ENCODE data around the gene EDARADD. TPM values are rescaled to one million over a fixed set of nuclear protein-coding genes. Genes with fewer than 3 reads are reported as not detected.

The EDARADD gene
- total and polyA plus RNA-seq, 4 donors = 0.13 to 0.67 (median 0.26) TPM

GRCh38 chr1:236508593-236509027 is 114.5 kb downstream of the EDARADD start:
- no peaks in the 10 kb centered on the region for H3K36me3 ChIP-seq (ENCODE audit: control insufficient read depth in 4 of 4, insufficient read depth in 3 of 4, low read depth in 1 of 4, low read length in 3 of 4)
- no peak overlapping the region for H3K9ac ChIP-seq (ENCODE audit: low read depth in 1 of 2, low read length in 2 of 2)
- H3K9me3 ChIP-seq (ENCODE audit: control insufficient read depth in 4 of 4, low read length in 3 of 4) = no peaks in the 10 kb centered on the region
- no peak overlapping the region for H3K4me3 ChIP-seq (ENCODE audit: low read depth in 1 of 3, low read length in 3 of 3)
- WGBS = 83% methylated on average over 6 of the region's 6 CpGs
- no peak overlapping the region for H3K27ac ChIP-seq (ENCODE audit: low read depth in 1 of 2, low read length in 2 of 2)
- H3K27me3 ChIP-seq (ENCODE audit: control insufficient read depth in 4 of 4, insufficient read depth in 4 of 4, low read length in 3 of 4) = no peaks in the 10 kb centered on the region
- TF ChIP-seq, protein P1, sequence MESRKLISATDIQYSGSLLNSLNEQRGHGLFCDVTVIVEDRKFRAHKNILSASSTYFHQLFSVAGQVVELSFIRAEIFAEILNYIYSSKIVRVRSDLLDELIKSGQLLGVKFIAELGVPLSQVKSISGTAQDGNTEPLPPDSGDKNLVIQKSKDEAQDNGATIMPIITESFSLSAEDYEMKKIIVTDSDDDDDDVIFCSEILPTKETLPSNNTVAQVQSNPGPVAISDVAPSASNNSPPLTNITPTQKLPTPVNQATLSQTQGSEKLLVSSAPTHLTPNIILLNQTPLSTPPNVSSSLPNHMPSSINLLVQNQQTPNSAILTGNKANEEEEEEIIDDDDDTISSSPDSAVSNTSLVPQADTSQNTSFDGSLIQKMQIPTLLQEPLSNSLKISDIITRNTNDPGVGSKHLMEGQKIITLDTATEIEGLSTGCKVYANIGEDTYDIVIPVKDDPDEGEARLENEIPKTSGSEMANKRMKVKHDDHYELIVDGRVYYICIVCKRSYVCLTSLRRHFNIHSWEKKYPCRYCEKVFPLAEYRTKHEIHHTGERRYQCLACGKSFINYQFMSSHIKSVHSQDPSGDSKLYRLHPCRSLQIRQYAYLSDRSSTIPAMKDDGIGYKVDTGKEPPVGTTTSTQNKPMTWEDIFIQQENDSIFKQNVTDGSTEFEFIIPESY (IDR thresholded peaks at IDR 0.05) = no peak
- TF ChIP-seq SP1 (IDR thresholded peaks at IDR 0.05) (no peak), JUND (IDR thresholded peaks at IDR 0.05) (no peak), HNF4A (conservative IDR thresholded peaks at IDR 0.05) (no peak), NR2F2 (IDR thresholded peaks at IDR 0.05) (no peak), RAD21 (IDR thresholded peaks at IDR 0.05) (no peak), TAF1 (conservative IDR thresholded peaks at IDR 0.05) (no peak), MAX (IDR thresholded peaks at IDR 0.05) (no peak), RXRA (IDR thresholded peaks at IDR 0.05) (no peak), REST (IDR thresholded peaks at IDR 0.05) (no peak), YY1 (IDR thresholded peaks at IDR 0.05) (no peak), HNF4G (IDR thresholded peaks at IDR 0.05) (no peak), EGR1 (IDR thresholded peaks at IDR 0.05; ENCODE audit: low read depth in 2 of 2) (no peak), FOXA1 (IDR thresholded peaks at IDR 0.05) (no peak), FOXA2 (IDR thresholded peaks at IDR 0.05) (no peak)
- TF ChIP-seq, protein P2, sequence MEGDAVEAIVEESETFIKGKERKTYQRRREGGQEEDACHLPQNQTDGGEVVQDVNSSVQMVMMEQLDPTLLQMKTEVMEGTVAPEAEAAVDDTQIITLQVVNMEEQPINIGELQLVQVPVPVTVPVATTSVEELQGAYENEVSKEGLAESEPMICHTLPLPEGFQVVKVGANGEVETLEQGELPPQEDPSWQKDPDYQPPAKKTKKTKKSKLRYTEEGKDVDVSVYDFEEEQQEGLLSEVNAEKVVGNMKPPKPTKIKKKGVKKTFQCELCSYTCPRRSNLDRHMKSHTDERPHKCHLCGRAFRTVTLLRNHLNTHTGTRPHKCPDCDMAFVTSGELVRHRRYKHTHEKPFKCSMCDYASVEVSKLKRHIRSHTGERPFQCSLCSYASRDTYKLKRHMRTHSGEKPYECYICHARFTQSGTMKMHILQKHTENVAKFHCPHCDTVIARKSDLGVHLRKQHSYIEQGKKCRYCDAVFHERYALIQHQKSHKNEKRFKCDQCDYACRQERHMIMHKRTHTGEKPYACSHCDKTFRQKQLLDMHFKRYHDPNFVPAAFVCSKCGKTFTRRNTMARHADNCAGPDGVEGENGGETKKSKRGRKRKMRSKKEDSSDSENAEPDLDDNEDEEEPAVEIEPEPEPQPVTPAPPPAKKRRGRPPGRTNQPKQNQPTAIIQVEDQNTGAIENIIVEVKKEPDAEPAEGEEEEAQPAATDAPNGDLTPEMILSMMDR (IDR thresholded peaks at IDR 0.05; ENCODE audit: low read depth, low read length, missing input control) = no peak
- TF ChIP-seq, protein P3, sequence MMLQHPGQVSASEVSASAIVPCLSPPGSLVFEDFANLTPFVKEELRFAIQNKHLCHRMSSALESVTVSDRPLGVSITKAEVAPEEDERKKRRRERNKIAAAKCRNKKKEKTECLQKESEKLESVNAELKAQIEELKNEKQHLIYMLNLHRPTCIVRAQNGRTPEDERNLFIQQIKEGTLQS (IDR thresholded peaks at IDR 0.05) = no peak
- no peak for DNase-seq (ENCODE audit: low spot score)
- peaks cover 2 to 7% (median 5%) of the 10 kb centered on the region in 4 donors for H3K4me1 ChIP-seq (ENCODE audit: control insufficient read depth in 4 of 4, insufficient read depth in 4 of 4, low read length in 3 of 4)

DNA sequence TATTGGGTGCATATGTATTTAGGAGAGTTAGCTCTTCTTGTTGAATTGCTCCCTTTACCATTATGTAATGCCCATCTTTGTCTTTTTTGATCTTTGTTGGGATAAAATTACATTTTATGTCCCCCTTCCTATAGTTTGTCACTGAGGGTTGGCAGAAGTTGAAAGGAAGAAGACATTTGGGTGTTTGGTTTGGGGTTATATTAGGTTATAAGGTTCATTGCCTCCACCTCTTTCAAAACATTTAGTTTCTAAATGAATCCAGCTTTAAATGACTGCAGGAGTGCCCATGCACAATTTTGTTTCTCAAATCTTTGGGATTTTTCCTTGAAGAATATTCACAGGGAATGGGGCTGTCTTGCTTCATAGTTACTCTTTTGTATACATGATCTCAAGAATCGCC is 115.1 kb downstream of the EDARADD start:
- 85% methylated on average over 1 of the region's 1 CpG for WGBS
- Histone ChIP-seq H3K27me3 (ENCODE audit: control insufficient read depth in 4 of 4, insufficient read depth in 4 of 4, low read length in 3 of 4) (no peaks in the 10 kb centered on the region), H3K9me3 (ENCODE audit: control insufficient read depth in 4 of 4, low read length in 3 of 4) (no peaks in the 10 kb centered on the region), H3K27ac (ENCODE audit: low read depth in 1 of 2, low read length in 2 of 2) (no peak overlapping the region), H3K4me1 (ENCODE audit: control insufficient read depth in 4 of 4, insufficient read depth in 4 of 4, low read length in 3 of 4) (peaks cover 2 to 7% (median 5%) of the 10 kb centered on the region in 4 donors), H3K4me3 (ENCODE audit: low read depth in 1 of 3, low read length in 3 of 3) (no peak overlapping the region), H3K9ac (ENCODE audit: low read depth in 1 of 2, low read length in 2 of 2) (no peak overlapping the region), H3K36me3 (ENCODE audit: control insufficient read depth in 4 of 4, insufficient read depth in 3 of 4, low read depth in 1 of 4, low read length in 3 of 4) (no peaks in the 10 kb centered on the region)
- DNase-seq (ENCODE audit: low spot score) = no peak
- no peak for TF ChIP-seq EGR1 (IDR thresholded peaks at IDR 0.05; ENCODE audit: low read depth in 2 of 2)
- TF ChIP-seq RXRA (IDR thresholded peaks at IDR 0.05) = peak in 1 of 2 donors; percentile 14

All from liver (tissue), 9 donors.